Smooth muscle cell (in vitro differentiated cells): ENCODE results near the gene WDR82. TPM values are rescaled to one million over a fixed set of nuclear protein-coding genes. Genes with fewer than 3 reads are reported as not detected.

ENCODE experiments used
- DNase-seq: peaks from one replicate; lab custom pipeline; 2025; ENCODE audit not compliant: unreplicated experiment; lab: John Stamatoyannopoulos, UW
- H2AFZ ChIP-seq: fragments of 200-600 bp; sonication (generic); 2 replicates; pipeline ENCODE4 v1.6.0; 2016; ENCODE audit warnings: antibody characterized with exemption, low read depth, mild to moderate bottlenecking
- H3F3A ChIP-seq: fragments of 200-600 bp; sonication (generic); 2 replicates; pipeline ENCODE4 v1.6.0; 2017; ENCODE audit warnings: antibody characterized with exemption, low read depth
- H3K27ac ChIP-seq: fragments of 200-600 bp; sonication (generic); 2 replicates; pipeline ENCODE4 v1.5.1; 2016; ENCODE audit warnings: low read depth, mild to moderate bottlenecking
- H3K27me3 ChIP-seq: fragments of 200-600 bp; sonication (generic); 2 replicates; pipeline ENCODE4 v1.6.1; 2016; ENCODE audit warnings: low read depth, mild to moderate bottlenecking
- H3K36me3 ChIP-seq: fragments of 200-600 bp; sonication (generic); 2 replicates; pipeline ENCODE4 v1.5.1; 2016; ENCODE audit warnings: low read depth
- H3K4me1 ChIP-seq: fragments of 200-600 bp; sonication (generic); 2 replicates; pipeline ENCODE4 v1.5.1; 2016; ENCODE audit warnings: low read depth
- H3K4me2 ChIP-seq: fragments of 200-600 bp; sonication (generic); 2 replicates; pipeline ENCODE4 v1.6.0; 2016; ENCODE audit warnings: mild to moderate bottlenecking
- H3K4me3 ChIP-seq: fragments of 200-600 bp; sonication (generic); 2 replicates; pipeline ENCODE4 v1.5.1; 2016; ENCODE audit warnings: mild to moderate bottlenecking
- H3K79me2 ChIP-seq: fragments of 200-600 bp; sonication (generic); 2 replicates; pipeline ENCODE4 v1.6.0; 2016; ENCODE audit warnings: low read depth, mild to moderate bottlenecking
- H3K9ac ChIP-seq: fragments of 200-600 bp; sonication (generic); 2 replicates; pipeline ENCODE4 v1.6.0; 2016; ENCODE audit warnings: low read depth
- H3K9me3 ChIP-seq: fragments of 200-600 bp; sonication (generic); replicated peaks from 2 replicates; pipeline ENCODE4 v1.5.1; 2016; ENCODE audit warnings: low read depth
- H4K20me1 ChIP-seq: fragments of 200-600 bp; sonication (generic); 2 replicates; pipeline ENCODE4 v1.6.0; 2016; ENCODE audit warnings: low read depth
- WGBS: methylation state at CpG from one replicate; pipeline ENCODE4 v1.1.7; 2016; ENCODE audit warnings: low lambda C conversion rate; 5-methylcytosine and 5-hydroxymethylcytosine counted together
- polyA plus RNA-seq: library from polyadenylated mRNA; unstranded; fragments of >200 nt; fragmentation: Nextera tagmentation; extraction: Ambion mirVana; gene quantifications from 2 replicates; pipeline ENCODE4 v1.2.1, GENCODE V29; 2016
- total RNA-seq: library from RNA; depleted of rRNA; stranded (reverse); fragments of >200 nt; gene quantifications from 2 replicates; pipeline ENCODE4 v1.2.3, GENCODE V29; 2014
- TF ChIP-seq, protein P1 (sequence below): fragments of 200-600 bp; sonication (generic); IDR thresholded peaks from 2 replicates; pipeline ENCODE4 v1.5.1; 2017; ENCODE audit warnings: borderline replicate concordance, mild to moderate bottlenecking, antibody characterized with exemption; ENCODE audit not compliant: insufficient read depth, poor library complexity, severe bottlenecking

The WDR82 gene
- total and polyA plus RNA-seq, 2 experiments from 2014 or later: 26.1 to 48.3 TPM

DNA sequence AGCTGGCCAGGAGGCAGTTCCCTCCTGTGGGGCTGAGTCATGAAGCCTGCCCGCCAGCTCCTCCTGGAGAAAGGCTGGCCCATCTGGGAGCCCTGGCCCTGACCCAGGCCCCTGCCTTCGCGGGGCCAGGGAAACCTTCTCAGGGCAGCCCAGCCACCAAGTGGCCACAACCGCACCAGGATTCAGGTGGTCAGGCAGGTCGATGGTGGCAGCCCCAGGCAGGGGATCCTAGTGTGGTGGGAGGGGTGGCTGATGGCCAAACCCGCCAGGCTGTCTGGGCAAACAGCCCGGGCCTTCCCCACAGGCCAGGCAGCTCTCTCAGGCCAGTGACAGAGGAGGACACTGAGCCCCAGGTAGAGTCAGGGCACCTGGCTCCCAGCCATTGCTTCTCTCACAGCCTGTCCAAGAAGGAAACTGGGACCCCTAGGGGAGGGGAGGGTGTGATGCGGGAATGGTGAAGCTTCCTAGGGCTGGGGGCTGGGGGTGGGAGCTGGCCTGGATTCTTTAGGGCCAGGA, 40.7 kb downstream of the WDR82 start:
- Histone ChIP-seq H4K20me1 (peaks cover 38% of the 10 kb centered on the region), H3K27ac (peak overlapping the region; percentile 94), H3K9me3 (no peaks in the 10 kb centered on the region), H3F3A (peaks cover 9% of the 10 kb centered on the region), H3K27me3 (no peaks in the 10 kb centered on the region), H3K36me3 (no peaks in the 10 kb centered on the region), H2AFZ (no peak overlapping the region), H3K4me3 (peak overlapping the region; percentile 80), H3K9ac (peak overlapping the region; percentile 81), H3K79me2 (peaks cover 49% of the 10 kb centered on the region), H3K4me2 (peak overlapping the region; percentile 82), H3K4me1 (peaks cover 11% of the 10 kb centered on the region)
- WGBS: 32% methylated on average over 7 of the region's 8 CpGs
- TF ChIP-seq, protein P1, sequence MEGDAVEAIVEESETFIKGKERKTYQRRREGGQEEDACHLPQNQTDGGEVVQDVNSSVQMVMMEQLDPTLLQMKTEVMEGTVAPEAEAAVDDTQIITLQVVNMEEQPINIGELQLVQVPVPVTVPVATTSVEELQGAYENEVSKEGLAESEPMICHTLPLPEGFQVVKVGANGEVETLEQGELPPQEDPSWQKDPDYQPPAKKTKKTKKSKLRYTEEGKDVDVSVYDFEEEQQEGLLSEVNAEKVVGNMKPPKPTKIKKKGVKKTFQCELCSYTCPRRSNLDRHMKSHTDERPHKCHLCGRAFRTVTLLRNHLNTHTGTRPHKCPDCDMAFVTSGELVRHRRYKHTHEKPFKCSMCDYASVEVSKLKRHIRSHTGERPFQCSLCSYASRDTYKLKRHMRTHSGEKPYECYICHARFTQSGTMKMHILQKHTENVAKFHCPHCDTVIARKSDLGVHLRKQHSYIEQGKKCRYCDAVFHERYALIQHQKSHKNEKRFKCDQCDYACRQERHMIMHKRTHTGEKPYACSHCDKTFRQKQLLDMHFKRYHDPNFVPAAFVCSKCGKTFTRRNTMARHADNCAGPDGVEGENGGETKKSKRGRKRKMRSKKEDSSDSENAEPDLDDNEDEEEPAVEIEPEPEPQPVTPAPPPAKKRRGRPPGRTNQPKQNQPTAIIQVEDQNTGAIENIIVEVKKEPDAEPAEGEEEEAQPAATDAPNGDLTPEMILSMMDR: no peak
- peak; percentile 35 for DNase-seq

DNA sequence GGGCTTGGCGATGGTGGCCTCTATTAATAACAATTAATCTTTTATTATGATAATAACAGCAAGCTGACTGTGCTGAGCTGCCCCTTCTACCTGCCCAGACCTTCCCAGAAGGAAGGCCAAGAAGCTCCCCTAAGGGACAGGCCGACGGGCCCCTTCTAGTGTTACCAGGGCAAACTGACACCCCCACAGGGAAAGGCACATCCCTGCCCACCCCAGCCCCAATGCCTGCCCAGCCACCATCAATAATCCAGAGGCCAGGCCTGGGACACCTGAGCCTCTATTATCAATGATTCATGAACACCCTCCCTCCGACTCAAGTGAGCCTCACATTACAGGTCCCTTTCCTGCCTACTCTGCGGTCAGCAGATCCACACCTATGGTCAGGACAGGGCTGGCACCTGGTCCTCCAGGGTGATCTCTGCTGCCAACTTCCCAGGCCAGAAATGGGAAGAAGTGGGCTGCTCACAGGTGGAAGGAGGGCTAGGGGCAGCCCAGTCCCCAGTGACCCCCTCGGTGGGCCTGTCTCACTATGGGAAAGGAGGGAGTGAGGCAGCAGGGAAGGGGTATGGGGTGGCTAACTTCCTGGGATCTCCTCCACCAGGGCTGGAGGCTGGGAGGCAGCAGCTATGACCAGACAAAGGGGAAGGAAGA, 41.3 kb downstream of the WDR82 start:
- Histone ChIP-seq H3K4me3 (peak overlapping the region; percentile 80), H3K79me2 (peaks cover 52% of the 10 kb centered on the region)
- DNase-seq: no peak

DNA sequence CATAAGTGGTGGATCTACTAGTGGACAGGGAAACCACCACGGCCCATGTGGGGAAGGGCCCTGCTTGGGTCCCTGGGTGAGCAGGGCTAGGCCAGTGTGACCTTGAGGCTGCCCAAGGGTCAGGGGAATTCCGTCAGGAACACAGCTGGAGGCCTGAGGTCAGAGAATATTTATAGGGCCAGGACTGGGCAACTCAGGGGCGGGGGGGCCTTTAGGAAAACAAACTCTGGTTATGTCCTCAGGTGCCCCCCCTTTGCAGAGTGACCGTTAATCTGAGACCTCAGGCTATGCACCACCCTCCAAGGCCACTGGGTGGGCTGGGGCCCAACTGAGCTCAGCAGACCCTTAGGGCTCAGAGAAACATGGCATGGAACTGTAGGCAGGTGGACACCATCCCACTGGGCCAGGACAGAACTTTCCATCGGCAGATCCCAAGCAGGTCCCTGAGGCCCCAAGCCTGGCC, 42.0 kb downstream of the WDR82 start:
- Histone ChIP-seq H3F3A (peaks cover 5% of the 10 kb centered on the region), H3K36me3 (no peaks in the 10 kb centered on the region), H3K4me3 (no peak overlapping the region), H3K9ac (peak overlapping the region; percentile 81), H3K4me1 (peaks cover 11% of the 10 kb centered on the region), H3K9me3 (no peaks in the 10 kb centered on the region), H3K4me2 (peak overlapping the region; percentile 82), H3K27me3 (no peaks in the 10 kb centered on the region), H4K20me1 (peaks cover 51% of the 10 kb centered on the region), H3K27ac (no peak overlapping the region), H3K79me2 (peaks cover 52% of the 10 kb centered on the region), H2AFZ (no peak overlapping the region)
- TF ChIP-seq, protein P1: no peak
- WGBS: 91% methylated on average over 5 of the region's 5 CpGs
- DNase-seq: no peak

More for the DNA sequence above, 41.3 kb downstream of the WDR82 start:
- Histone ChIP-seq H3K36me3 (no peaks in the 10 kb centered on the region), H3K27ac (peak overlapping the region; percentile 94), H3K27me3 (no peaks in the 10 kb centered on the region), H3K9ac (peak overlapping the region; percentile 81), H3K9me3 (no peaks in the 10 kb centered on the region), H3K4me2 (peak overlapping the region; percentile 82), H3F3A (peaks cover 9% of the 10 kb centered on the region), H3K4me1 (peaks cover 11% of the 10 kb centered on the region), H4K20me1 (peaks cover 44% of the 10 kb centered on the region), H2AFZ (no peak overlapping the region)
- 79% methylated on average over 6 of the region's 6 CpGs for WGBS
- TF ChIP-seq, protein P1: no peak
